SJCRH30 (cell line): ENCODE data around the gene CRLF3. TPM values are rescaled to one million over a fixed set of nuclear protein-coding genes. Genes with fewer than 3 reads are reported as not detected.
A peak's percentile ranks its signal among the peaks of the same experiment; 100 is the strongest.

ENCODE experiments used
- DNase-seq, 2 experiments: peaks; one replicate each; pipeline ENCODE4 v3.0.0-alpha.2; 2015 to 2020
- H3K27ac ChIP-seq: fragments of 250-450 bp; sonication (Bioruptor Pico); 2 replicates; pipeline ENCODE4 v1.5.1; 2020; ENCODE audit warnings: mild to moderate bottlenecking, moderate library complexity
- H3K27me3 ChIP-seq: fragments of 250-450 bp; sonication (Bioruptor Pico); 2 replicates; pipeline ENCODE4 v1.5.1; 2020; ENCODE audit warnings: mild to moderate bottlenecking, moderate library complexity
- H3K36me3 ChIP-seq: fragments of 250-450 bp; sonication (Bioruptor Pico); 2 replicates; pipeline ENCODE4 v1.5.1; 2020; ENCODE audit warnings: mild to moderate bottlenecking, moderate library complexity
- H3K4me1 ChIP-seq: fragments of 250-450 bp; sonication (Bioruptor Pico); 2 replicates; pipeline ENCODE4 v1.5.1; 2020; ENCODE audit warnings: mild to moderate bottlenecking, moderate library complexity
- H3K4me3 ChIP-seq: fragments of 250-450 bp; sonication (Bioruptor Pico); 2 replicates; pipeline ENCODE4 v1.5.1; 2020; ENCODE audit warnings: mild to moderate bottlenecking, moderate library complexity
- H3K9me3 ChIP-seq: fragments of 250-450 bp; sonication (Bioruptor Pico); replicated peaks from 2 replicates; pipeline ENCODE4 v1.5.1; 2020; ENCODE audit warnings: mild to moderate bottlenecking, moderate library complexity
- total RNA-seq: library from RNA; depleted of rRNA; stranded (reverse); fragments of >200 nt; shearing (Covaris generic); gene quantifications from 2 replicates; pipeline ENCODE4 v1.2.3, GENCODE V29; 2014; rRNA removed

Gene CRLF3, protein sequence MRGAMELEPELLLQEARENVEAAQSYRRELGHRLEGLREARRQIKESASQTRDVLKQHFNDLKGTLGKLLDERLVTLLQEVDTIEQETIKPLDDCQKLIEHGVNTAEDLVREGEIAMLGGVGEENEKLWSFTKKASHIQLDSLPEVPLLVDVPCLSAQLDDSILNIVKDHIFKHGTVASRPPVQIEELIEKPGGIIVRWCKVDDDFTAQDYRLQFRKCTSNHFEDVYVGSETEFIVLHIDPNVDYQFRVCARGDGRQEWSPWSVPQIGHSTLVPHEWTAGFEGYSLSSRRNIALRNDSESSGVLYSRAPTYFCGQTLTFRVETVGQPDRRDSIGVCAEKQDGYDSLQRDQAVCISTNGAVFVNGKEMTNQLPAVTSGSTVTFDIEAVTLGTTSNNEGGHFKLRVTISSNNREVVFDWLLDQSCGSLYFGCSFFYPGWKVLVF
- 26.5 and 28.6 TPM in 2 replicates for total RNA-seq

DNA sequence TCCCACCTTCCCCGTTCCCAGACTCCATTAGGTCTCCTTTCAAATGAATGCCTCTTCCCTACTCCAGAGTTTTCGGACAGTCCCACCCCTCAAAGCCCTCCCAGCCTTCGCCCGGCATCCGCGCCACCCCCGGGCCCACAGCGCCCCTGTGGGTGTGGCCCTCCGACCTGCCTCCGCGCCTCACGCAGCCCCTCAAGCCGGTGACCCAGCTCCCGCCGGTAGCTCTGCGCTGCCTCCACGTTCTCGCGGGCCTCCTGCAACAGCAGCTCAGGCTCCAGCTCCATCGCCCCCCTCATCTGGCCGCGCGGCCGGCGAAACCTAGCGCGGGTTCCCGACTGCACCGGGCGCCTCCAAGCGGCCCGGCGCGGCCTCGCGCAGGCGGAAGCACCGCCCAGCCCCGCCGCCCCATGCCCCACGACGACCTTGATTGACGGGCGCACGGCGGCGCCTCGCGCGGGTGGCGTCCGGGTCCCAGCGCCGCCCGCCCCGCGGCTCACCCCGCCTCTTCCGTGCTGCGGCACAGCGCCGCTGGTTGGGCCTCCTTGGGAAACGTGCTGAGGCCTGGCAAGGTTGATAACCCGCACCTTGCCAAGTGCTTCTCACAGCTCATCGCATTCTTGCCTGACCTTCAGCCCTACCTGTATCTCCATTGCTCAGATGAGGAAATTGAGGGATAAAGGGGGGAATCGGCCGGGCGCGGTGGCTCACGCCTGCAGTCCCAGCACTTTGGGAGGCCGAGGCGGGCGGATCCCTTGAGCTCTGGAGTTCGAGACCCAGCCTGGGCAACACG lies at the start of gene CRLF3:
CRLF3 (minus strand) TSS at position 337 of the 790 bp plus-strand sequence; CDS start at position 296, 41 bp downstream.
- peaks cover 12% of the 10 kb centered on the region for H3K4me1 ChIP-seq
- DNase-seq: peak; percentile 91 to 94

DNA sequence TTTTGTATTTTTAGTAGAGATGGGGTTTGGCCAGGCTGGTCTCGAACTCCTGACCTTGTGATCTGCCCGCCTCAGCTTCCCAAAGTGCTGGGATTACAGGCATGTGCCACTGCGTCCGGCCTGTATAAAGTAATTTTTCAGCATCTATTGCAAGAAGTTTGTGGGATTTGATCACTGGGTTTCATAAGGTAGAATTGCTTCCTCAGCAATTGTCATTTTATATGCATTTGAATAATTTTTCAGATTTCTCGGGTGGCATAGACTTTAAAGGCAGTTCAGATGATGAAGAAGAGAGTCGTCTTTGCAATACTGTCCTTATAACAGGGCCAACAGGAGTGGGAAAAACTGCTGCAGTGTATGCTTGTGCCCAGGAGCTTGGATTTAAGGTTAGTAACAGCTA lies 44.5 kb upstream of the CRLF3 start:
- Histone ChIP-seq H3K27ac (no peak overlapping the region), H3K4me3 (no peak overlapping the region), H3K9me3 (no peaks in the 10 kb centered on the region), H3K36me3 (peaks cover 93% of the 10 kb centered on the region), H3K27me3 (no peaks in the 10 kb centered on the region), H3K4me1 (no peaks in the 10 kb centered on the region)
- DNase-seq: no peak

More for the DNA sequence above, at the start of gene CRLF3:
- Histone ChIP-seq H3K27ac (peak within 1 kb of the TSS; percentile 47; the same call in 1 of the 2 replicates), H3K9me3 (no peaks in the 10 kb centered on the region), H3K36me3 (no peaks in the 10 kb centered on the region), H3K4me3 (peak within 1 kb of the TSS; percentile 86), H3K27me3 (no peaks in the 10 kb centered on the region)

DNA sequence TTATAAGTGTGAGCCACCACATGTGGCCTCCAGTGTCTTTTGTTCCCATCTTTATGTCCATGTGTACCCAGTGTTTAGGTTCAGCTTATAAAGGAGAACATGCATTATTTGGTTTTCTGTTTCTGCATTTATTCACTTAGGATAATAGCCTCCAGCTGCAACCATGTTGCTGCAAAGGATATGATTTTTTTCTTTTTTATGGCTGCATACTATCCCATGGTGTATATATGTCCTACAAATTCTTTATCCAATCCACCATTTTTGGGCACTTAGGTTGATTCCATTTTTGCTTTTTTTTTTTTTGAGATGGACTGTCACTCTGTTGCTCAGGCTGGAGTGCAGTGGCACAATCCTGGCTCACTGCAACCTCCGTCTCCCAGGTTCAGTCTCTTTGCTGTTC lies 40.1 kb upstream of the CRLF3 start:
- Histone ChIP-seq H3K27ac (no peak overlapping the region), H3K27me3 (no peaks in the 10 kb centered on the region), H3K36me3 (peaks cover 89% of the 10 kb centered on the region), H3K4me1 (no peaks in the 10 kb centered on the region), H3K9me3 (no peaks in the 10 kb centered on the region), H3K4me3 (no peak overlapping the region)
- no peak for DNase-seq

DNA sequence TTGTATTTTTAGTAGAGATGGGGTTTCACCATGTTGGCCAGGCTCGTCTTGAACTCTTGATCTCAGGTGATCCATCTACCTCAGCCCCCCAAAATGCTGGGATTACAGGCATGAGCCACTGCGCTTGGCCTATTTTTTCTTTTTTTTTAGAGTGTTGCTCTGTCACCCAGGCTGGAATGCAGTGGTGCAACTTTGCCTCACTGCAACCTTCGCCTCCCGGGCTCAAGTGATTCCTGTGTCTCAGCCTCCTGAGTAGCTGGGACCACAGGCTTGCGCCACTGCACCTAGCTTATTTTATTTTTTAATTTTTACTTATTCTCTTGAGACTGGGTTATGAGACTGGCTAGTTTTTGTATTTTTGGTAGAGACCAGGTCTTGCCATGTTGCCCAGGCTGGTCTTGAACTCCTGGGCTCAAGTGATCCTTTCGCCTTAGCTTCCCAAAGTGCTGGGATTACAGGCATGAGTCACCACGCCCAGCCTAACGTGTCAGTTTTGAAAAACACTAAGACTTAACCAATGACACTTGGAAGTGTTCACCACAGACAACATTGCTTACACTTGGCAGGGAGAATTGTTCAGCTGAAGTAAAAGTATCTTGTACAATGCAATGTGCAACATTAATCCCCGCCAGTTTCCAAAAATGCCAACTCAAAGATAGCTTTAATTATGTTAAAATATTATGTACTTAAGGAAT lies 34.2 kb upstream of the CRLF3 start:
- H3K27ac ChIP-seq: no peak overlapping the region
- no peaks in the 10 kb centered on the region for H3K27me3 ChIP-seq
- no peaks in the 10 kb centered on the region for H3K9me3 ChIP-seq
- no peaks in the 10 kb centered on the region for H3K4me1 ChIP-seq
- DNase-seq: no peak
- H3K36me3 ChIP-seq: peaks cover 89% of the 10 kb centered on the region
- H3K4me3 ChIP-seq: no peak overlapping the region

DNA sequence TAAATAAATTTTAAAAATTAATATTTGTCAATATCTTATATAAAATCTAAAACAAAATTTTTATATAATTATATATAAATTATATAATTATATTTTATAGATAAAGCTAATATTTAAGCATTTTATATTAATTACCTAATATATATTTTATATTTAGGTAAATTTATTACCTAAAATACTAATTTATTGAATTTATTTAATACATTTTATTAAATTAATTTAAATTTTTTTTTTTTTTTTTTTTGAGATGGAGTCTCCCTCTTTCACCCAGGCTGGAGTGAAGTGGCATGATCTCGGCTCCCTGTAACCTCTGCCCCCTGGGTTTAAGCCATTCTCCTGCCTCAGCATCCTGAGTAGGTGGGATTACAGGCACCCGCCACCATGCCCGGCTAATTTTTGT lies 29.7 kb upstream of the CRLF3 start:
- Histone ChIP-seq H3K27me3 (no peaks in the 10 kb centered on the region), H3K4me3 (no peak overlapping the region), H3K27ac (no peak overlapping the region), H3K4me1 (no peaks in the 10 kb centered on the region), H3K36me3 (peaks cover 85% of the 10 kb centered on the region), H3K9me3 (no peaks in the 10 kb centered on the region)
- DNase-seq: no peak

DNA sequence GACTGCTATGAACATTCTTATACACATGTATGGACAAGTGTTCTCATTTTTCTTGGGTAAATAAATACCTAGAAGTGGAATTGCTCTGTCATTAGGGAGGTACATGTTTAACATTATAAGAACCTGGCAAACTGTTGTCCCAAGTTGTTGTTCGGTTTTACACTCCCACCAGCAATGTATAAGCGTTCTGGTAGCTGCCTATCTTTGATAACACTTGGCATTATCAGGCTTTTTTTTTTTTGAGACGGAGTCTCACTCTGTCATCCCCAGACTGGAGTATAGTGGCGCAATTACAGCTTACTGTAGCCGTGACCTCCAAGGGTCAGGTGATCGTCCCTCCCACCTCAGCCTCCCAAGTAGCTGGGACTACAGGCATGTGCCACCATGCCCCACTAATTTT lies 23.5 kb upstream of the CRLF3 start:
- Histone ChIP-seq H3K4me3 (no peak overlapping the region), H3K4me1 (no peaks in the 10 kb centered on the region), H3K27me3 (no peaks in the 10 kb centered on the region), H3K36me3 (peaks cover 78% of the 10 kb centered on the region), H3K9me3 (no peaks in the 10 kb centered on the region), H3K27ac (no peak overlapping the region)
- no peak for DNase-seq

DNA sequence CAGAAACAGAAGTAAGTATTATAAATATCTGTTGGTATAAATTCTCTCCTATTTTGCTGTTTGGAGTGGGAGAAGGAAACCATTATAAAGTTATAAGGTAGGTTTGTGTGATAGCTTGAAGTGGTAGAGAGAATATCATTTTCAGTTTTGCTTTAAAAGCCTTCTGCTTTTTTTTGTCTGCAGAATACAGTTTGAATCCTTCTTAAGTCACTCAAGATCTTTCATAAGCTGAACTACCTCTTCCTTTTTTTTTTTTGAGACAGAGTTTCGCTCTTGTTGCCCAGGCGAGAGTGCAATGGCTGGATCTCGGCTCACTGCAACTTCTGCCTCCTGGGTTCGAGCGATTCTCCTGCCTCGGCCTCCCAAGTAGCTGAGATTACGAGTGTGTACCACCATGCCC lies 16.3 kb upstream of the CRLF3 start:
- Histone ChIP-seq H3K27ac (no peak overlapping the region), H3K27me3 (no peaks in the 10 kb centered on the region), H3K4me1 (no peaks in the 10 kb centered on the region), H3K36me3 (peaks cover 82% of the 10 kb centered on the region), H3K4me3 (no peak overlapping the region), H3K9me3 (no peaks in the 10 kb centered on the region)
- no peak for DNase-seq

DNA sequence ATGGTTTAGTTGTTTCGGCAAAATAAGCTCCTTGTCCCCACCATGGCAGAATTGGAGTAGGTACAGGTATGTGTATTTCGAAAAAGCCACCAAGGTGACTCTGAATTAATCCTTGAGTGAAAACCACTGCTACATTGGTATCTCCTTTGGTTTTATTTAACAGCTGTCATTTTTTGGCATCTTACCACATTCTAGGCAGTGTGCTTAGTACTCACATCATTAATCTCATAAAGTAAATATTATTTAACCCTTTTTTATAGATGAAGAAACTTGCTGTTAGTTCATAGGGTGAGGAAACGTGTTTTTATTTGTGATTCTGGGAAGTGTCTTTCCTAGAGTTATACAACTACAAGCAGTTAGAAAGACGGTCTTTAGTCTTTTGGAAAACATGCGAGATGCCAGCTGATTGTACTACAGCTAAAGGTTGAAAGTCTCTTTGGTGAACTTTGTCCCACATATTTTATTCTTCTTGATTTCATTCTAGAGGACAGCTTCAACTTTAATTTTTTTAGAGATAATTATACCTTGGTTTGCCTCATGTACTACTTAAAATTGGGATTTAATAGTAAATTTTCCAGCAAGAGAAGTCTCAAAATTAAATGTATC lies 13.8 kb upstream of the CRLF3 start:
- 0 out of 2 replicates have a peak, but pooled peaks cover 1% of the 10 kb centered on the region for H3K4me1 ChIP-seq
- no peak overlapping the region for H3K4me3 ChIP-seq
- H3K27ac ChIP-seq: no peak overlapping the region
- H3K9me3 ChIP-seq: no peaks in the 10 kb centered on the region
- H3K36me3 ChIP-seq: peaks cover 79% of the 10 kb centered on the region
- no peaks in the 10 kb centered on the region for H3K27me3 ChIP-seq
- DNase-seq: no peak

DNA sequence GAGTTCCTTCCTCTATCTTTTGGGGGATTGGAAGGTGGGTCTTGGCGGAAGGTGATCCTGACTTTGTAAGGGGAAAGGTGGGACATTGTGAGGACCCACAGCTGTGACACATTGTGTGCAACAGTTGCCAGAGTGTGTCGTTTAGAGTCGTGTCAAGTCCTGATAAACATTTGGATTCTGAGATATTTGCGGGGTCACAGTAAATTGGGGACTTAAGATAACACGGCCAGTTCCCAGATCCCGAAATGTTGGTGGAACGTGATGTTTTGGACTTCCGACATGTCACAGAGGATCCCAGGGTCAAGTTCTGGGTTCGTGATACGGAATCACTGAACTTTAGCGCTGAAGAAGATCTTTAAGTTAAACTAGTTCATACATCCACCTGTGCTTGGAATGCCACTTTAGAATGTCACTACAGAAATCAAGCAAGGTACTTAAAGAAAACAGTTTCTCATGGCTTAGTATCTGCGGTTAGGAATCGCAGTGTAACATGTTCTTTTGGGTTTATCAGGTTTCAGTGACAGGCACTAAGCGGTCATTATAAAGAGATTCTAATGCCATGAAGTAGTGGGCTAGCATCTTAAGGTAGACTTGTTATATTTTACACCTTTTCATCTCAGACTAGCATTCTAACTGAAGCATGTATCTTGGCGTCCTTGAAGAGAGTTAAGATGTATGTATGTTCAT lies 8.1 kb upstream of the CRLF3 start:
- H3K27ac ChIP-seq: peak overlapping the region; percentile 92
- H3K36me3 ChIP-seq: peaks cover 33% of the 10 kb centered on the region
- DNase-seq: no peak
- peak overlapping the region; percentile 91 for H3K4me3 ChIP-seq
- H3K9me3 ChIP-seq: no peaks in the 10 kb centered on the region
- H3K27me3 ChIP-seq: no peaks in the 10 kb centered on the region
- 0 out of 2 replicates have a peak, but pooled peaks cover 3% of the 10 kb centered on the region for H3K4me1 ChIP-seq

DNA sequence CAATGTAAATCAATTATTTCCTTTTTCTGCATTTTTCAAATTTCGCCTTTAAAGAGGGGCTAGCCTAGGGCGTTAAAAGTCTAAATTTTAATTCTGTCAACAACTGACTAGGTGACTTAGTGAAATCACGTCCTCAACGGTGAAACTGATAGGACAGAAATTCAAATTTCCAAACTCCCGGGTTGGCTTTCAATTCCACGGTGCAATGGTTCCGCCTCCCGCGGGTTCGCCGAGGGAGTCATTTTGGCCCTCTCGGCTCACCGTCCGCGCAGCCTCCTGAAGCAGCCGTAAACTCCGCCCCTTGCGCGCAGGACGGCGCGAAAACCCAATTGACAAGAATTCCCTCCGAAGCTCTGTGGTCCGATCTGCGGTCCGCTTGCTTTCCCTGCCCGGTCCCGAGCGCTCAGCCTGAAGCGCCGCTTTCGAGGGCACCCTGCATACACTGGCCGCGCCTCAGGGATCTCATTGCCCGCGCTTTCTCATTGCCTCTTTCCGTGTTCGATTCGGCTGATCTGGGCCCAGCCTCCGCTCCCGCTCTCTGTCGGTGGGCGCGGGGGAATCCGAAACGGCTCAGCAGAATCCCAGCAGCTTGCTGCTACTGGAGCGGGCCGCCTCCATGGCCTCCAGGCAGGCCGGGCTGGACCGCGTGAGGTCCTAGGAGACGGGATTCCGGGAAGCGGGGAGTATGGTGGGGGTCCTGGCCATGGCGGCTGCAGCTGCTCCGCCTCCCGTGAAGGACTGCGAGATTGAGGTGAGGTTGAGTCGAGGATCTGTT lies 7.4 kb upstream of the CRLF3 start, which contains the start of gene ATAD5:
ATAD5 (plus strand) TSS at position 304 of the 775 bp plus-strand sequence; CDS start at position 686, 382 bp downstream.
- Histone ChIP-seq H3K9me3 (no peaks in the 10 kb centered on the region), H3K27me3 (no peaks in the 10 kb centered on the region), H3K4me1 (0 out of 2 replicates have a peak, but pooled peaks cover 3% of the 10 kb centered on the region), H3K36me3 (peaks cover 26% of the 10 kb centered on the region), H3K27ac (peak within 1 kb of the TSS; percentile 92), H3K4me3 (peak within 1 kb of the TSS; percentile 91)
- DNase-seq: peak; percentile 92 to 93

DNA sequence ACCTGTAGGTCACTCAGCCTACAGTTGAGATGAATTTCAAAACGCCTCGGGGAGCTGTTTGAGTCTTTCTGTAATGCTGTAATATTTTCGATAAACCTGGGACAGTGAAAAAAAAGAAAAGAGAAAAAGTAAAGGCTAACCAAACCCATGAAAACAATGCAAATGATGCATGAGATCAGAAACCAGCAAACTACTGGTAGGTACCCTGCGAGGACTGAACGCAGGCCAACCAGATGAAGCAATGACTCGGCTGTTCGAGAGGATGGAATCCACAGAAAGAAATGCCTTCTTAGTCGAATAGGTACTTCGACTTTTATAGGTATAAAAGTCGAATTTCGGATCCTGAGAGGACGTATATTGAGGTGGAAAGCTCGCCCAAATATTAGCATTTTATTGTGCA lies 6.8 kb upstream of the CRLF3 start:
- H3K27ac ChIP-seq: peak overlapping the region; percentile 92
- peaks cover 20% of the 10 kb centered on the region for H3K36me3 ChIP-seq
- peak; percentile 28 to 58 for DNase-seq

DNA sequence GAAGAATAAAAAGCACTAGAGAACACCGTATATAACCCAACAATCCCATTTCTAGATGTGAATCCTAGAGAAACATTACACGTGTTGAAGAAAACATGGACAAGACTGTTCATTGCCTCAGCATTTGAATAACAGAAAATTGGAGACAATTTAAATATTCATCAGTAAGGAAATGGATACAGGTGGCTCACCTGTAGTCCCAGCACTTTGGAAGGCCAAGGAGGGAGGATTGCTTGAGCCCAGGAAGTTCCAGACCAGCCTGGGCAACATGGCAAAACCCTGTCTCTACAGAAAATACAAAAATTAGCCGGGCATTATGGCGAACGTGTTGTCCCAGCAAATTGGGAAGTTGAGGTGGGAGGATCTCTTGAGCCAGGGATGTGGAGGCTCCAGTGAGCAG lies 4.5 kb upstream of the CRLF3 start:
- H3K36me3 ChIP-seq: peaks cover 2% of the 10 kb centered on the region; the same call in 1 of the 2 replicates
- no peaks in the 10 kb centered on the region for H3K27me3 ChIP-seq
- peaks cover 6% of the 10 kb centered on the region; the same call in 1 of the 2 replicates for H3K4me1 ChIP-seq
- no peak for DNase-seq
- H3K4me3 ChIP-seq: no peak overlapping the region
- no peak overlapping the region for H3K27ac ChIP-seq
- no peaks in the 10 kb centered on the region for H3K9me3 ChIP-seq

More for the DNA sequence above, 6.8 kb upstream of the CRLF3 start:
- Histone ChIP-seq H3K9me3 (no peaks in the 10 kb centered on the region), H3K27me3 (no peaks in the 10 kb centered on the region), H3K4me3 (peak overlapping the region; percentile 91), H3K4me1 (0 out of 2 replicates have a peak, but pooled peaks cover 3% of the 10 kb centered on the region)

DNA sequence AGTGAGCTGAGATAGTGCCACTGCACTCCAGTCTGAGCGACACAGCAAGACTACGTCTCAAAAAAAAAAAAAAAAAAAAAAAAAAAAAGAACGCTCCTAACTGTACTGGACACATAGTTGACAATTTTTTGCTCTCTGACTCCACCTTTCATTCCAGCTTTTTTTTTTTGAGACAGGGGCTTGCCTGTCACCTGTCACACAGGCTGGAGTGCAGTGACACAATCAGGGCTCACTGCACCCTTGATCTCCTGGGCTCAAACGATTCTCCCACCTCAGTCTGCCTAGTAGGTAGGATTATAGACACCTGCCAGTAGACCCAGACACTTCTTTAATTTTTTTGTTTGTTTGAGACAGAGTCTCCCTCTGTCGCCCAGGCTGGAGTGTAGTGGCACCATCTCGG lies 2.6 kb upstream of the CRLF3 start:
- Histone ChIP-seq H3K27ac (no peak overlapping the region), H3K4me1 (peaks cover 8% of the 10 kb centered on the region), H3K36me3 (no peaks in the 10 kb centered on the region), H3K27me3 (no peaks in the 10 kb centered on the region), H3K9me3 (no peaks in the 10 kb centered on the region), H3K4me3 (no peak overlapping the region)
- DNase-seq: no peak
